ENCODE data around the gene SOHLH1.
A peak's percentile ranks its signal among the peaks of the same experiment; 100 is the strongest.

Gene SOHLH1

GRCh38 chr9:135728436-135729110 lies 29.3 kb upstream of the SOHLH1 start:
- no peak for DNase-seq

GRCh38 chr9:135727257-135727875 lies 28.1 kb upstream of the SOHLH1 start:
- no peak for DNase-seq

- DNase-seq: no peak
Observed at GRCh38 chr9:135726138-135726853, 27.0 kb upstream of the SOHLH1 start.

- no peak for DNase-seq
Observed at GRCh38 chr9:135724186-135724787, 25.0 kb upstream of the SOHLH1 start.

GRCh38 chr9:135722365-135722764 lies 23.1 kb upstream of the SOHLH1 start:
- DNase-seq: no peak

- DNase-seq: no peak
Observed at GRCh38 chr9:135719472-135719871, 20.2 kb upstream of the SOHLH1 start.

DNA sequence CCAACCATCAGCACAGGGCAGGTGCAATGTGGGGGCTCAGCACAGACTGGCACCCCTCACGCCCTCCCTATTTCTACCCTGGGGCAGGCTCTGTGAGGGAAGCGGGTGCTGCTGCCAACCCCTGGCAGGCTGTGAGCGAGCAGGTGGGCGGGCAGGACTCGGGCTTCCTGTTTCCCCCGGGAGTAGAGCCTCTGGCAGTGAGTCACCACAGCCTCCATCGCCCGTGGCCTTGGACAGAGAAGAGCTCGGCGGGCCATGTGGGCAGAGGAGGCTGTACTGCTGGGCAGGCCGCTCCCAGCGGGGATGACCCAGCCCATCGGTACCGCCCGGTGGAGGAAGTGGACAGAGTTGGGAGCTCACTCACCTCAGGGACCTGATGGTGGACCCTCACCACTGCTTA lies 19.3 kb upstream of the SOHLH1 start:
- DNase-seq: no peak

DNA sequence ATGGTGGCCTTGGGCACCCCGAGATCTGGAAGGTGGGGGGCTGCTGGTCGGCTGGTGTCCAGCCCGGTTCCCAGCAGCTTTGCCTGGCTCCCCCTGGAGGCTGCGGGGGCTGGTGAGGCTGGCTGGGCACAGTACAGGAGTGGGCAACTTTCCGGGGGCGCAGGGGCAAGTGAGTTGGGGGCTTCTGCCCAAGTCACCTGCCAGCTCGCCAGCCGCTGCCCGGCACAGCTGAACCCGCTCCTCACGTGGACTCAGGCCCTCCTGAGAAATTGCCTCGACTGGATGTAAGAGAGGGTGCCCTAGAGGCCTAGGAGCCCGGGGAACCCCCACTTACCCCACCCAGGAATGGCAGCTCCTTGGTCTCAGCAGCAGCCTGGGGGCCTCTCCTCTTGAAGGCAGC lies 18.1 kb upstream of the SOHLH1 start:
- no peak for DNase-seq

DNA sequence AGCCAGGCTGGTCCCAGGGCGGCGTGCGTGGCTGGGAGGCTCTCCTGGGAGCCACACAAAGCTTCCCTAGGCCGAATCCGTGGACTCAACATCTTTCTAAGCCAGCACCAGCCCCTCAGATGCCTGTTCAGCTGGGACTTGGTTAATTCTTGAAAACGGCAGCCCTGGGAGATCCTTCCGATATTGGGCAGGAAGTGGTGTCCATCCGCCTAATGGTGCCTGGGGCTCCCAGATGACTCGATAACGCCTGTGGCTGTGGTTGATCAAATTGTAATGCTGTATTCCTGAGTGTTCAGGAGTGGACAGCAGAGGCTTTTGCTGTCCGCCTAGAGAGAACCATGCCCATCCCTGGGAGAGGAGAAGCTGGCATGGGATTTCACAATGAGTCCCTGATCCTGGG lies 16.8 kb upstream of the SOHLH1 start:
- DNase-seq: no peak

DNA sequence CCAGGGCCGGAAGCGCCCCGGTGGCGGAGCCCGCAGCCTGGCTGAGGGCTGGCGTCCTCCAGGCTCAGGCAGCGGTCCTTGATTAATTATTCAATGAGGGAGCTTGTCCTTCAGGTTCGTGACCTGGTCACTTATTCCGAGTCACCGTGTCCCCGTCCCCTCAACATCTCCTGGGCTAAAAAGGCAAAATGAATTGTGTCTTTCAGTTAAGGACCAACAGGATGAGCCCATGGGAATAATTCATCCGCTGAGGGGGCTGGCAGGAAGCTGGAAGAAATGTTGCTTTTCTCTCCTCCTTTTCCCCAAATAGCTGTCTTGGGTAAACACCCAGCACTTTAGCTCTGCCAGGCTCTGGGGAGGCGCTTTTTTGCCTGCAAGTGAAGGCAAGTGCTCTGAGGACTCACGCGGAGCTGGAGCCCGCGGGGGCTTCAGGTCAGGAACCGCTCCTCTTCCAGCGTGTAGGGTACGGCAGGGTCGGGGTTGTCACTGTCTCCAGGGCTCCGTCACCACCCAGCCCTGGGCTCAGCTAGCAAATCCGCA lies 15.8 kb upstream of the SOHLH1 start:
- no peak for DNase-seq

DNA sequence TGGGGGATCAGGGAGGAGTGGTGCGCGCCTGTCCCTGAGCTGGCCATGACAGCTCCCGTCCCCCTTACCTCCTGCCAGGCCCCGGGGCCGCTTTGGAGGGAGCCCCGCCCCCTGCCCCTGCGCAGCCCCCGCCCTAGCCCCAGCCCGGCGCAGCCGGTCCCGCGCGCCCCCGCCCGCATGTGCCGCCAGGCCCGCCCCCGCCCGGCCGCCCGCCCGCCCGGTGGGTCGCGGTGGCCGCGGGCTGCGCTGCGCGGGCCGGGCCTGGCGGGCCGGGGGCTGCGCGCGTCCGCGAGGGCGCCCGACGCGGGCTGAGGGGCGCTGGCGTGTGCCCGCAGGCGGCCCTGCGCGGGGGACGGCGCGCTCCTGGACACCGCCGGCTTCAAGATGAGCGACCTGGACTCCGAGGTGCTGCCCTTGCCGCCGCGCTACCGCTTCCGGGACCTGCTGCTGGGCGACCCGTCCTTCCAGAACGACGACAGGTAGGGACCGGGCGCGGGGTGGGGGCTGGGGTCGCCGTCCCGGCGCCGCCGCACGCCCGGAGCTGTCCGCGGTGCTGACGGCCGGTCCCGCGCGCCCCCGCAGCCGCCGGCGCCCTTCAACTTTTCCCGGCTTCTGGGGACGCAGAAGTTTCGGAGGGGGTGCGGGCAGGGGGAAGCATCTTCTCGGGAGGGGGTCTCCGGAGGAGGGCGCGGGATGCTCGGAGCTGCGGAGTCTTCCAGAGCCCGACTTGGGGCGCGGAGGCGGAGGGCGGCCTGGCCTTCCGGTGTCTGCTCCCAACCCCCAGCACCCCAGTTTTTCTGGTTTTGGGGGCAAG lies 15.2 kb upstream of the SOHLH1 start:
- no peak for DNase-seq

- no peak for DNase-seq
Observed at GRCh38 chr9:135712613-135713295, 13.5 kb upstream of the SOHLH1 start.

DNA sequence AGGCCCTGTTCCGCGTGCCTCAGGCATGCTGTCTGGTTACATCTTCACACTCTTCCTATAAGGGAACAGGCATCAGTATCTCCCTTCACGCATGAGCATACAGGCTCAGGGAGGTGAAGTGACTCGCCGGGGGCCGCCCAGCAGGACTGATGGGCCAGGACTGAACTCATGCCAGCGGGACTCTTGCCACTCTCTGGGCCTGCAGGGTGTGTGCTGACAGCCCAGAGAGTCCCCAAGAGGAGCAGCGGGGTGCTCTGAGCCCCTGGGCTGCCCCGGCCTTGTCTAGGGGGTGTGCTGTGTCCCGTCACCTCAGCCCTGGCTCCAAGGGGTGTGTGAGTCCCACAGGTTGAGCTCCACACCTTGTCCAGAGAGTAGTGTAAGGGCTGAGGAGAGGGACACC lies 12.6 kb upstream of the SOHLH1 start:
- DNase-seq: no peak

DNA sequence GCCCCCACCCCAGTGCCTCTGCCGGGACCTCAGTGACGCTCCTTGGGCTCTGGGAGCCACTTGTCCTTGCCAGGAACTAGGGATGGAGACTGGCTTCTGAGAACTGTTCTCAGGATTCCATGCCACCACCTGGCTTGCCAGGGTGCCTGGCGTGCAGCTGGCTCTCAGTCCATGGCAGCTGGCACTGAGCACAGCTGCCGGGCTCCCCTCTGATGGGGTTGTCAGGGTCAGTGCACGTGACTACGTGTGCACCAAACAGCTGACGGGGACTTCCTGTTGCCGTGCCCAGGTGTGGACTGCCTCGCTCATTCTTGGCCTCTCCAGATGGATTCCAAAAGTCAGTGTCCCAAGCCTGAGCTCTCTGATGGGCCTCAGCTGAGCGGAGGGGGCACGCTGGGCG lies 12.1 kb upstream of the SOHLH1 start:
- peak; percentile 48 for DNase-seq

DNA sequence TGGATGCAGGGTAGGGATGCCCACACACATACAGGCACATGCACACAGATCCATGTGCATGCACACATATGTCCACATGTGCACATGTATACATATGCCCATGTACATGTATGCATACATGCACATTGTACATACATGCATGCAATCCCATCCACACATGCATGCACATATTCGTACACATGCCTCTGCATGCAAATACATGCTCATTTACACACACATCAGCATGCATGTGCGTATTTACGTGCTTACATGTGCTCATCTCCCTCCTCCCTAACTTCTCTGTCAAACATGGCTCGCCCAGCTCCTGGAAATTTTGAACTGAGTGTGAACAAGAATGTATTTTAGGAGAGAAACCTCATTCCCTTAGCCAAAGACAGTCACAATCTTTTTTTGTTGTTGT lies 8.9 kb upstream of the SOHLH1 start:
- DNase-seq: no peak

DNA sequence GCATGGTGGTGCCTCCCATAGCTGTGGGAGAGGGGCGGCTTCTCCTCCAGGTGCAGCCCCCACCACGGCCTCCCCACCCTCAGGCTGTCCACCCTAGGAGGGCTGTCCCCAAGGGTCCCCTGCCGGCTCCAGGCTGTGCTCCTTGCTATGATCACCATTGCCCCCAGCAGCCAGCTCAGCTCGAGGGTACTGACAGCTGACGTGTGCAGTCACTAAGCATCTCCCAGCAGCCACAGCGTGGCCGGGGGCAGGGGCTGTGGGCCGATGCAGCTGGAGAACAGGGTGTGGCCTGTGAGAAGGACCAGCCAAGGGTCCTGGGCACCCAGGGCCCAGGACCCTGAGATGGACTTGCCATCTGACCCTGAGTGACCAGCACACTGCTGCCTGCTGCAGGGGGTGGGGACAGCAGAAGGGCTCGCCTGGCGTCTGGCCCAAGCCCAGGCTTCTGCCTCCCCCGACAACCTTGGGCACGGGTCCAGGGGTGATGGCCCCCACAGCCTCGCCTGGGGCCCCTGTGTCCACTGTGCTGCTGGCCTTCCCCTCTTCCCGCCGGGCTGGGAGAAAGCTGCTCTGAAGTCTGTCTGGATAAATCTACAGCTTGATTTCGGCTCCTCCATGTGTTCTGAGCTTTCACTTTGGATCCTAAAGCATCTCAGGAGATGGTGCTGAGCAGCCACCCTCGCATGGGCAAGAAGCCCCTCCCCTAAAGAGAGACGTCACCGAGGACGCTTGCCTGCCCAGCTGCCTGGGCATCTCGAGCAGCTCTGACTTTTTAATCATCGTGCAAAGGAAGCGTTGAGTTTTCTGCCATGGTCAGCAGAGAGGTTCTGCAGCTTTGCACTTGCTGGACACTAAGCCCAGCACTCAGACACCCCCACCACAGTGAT lies 8.2 kb upstream of the SOHLH1 start:
- no peak for DNase-seq

DNA sequence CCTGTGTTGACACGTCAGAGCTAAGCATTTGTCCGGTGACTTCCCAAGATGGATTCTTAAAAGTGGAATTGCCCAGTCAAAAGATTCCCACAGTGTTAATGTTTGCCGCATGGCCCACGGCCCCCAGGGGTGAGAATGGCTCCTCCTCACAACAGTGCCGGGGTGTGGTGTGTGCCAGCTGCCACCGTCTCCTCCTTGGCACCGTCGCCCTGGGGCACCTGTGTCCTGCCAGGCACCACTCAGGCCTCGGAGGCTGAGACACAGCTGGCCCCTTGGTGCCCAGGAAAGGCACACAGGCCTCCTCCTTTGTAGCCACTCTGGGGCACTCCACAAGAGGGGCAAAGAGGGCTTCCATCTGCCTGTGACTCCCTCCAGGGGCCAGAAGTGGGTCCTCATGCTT lies 7.0 kb upstream of the SOHLH1 start:
- no peak for DNase-seq

DNA sequence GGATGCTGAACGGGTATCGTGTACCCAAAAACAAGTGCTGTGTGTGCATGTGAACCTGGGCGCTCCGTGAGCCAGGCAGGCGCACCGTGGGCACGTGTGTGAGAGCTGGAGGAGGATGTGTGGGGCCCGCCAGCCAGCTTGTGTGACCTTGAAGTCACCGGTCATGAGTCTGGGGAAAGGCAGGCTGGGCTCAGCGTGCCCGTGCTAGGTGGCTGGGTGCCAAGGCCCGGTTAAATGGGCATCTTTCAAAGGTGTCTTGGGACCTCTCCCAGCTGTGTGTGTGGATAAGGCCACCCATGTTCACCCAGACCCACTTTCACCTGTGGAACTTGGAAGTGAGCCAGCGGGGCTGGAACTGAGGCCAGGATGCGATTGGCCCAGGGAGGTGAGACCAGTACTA lies 6.1 kb upstream of the SOHLH1 start:
- no peak for DNase-seq

DNA sequence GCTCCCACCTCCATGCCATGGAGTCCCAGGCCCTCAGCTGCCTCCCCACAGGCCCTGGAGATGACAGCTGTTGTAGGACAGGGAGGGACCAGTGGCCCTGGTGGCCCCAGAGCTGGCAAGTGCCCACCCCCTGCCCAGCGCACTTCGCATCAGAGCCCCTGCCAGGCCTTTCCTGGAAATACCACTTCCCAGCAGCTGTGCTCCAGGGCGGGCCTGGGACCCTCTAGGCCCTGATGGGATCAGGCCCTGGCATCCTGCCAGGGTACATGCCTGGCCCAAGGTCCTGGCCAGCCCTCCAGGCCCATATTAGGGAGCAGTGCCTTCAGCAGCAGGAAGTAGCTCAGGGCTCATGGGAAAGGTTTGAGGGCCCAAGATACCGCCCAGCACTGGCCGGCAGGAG lies 5.2 kb upstream of the SOHLH1 start:
- DNase-seq: no peak

GRCh38 chr9:135703726-135704125 lies 4.4 kb upstream of the SOHLH1 start:
- no peak for DNase-seq

Measured in NCI-H774 (cell line).